GM23338 (cell line): ENCODE data around the gene PCBP3. TPM values are rescaled to one million over a fixed set of nuclear protein-coding genes. Genes with fewer than 3 reads are reported as not detected.

Source experiments
- ATAC-seq: fragments of 200-7000 bp; cut with Tn5 transposase; 3 replicates; pipeline ENCODE4 v1.9.1; 2020
- DNase-seq: peaks from one replicate; pipeline ENCODE4 v3.0.0-alpha.2; 2015; ENCODE audit warnings: low spot score
- H2AFZ ChIP-seq: fragments of 200-600 bp; sonication (generic); 2 replicates; pipeline ENCODE4 v1.8.0; 2016; ENCODE audit warnings: antibody characterized with exemption, mild to moderate bottlenecking, moderate library complexity
- H3F3A ChIP-seq: fragments of 200-600 bp; sonication (generic); replicated peaks from 2 replicates; pipeline ENCODE4 v1.8.0; 2017; ENCODE audit warnings: antibody characterized with exemption, mixed run types, low read depth
- H3K27ac ChIP-seq: fragments of 200-600 bp; sonication (generic); 2 replicates; pipeline ENCODE4 v1.6.1; 2016; ENCODE audit warnings: low read depth
- H3K27me3 ChIP-seq: fragments of 200-600 bp; sonication (generic); 2 replicates; pipeline ENCODE4 v1.8.0; 2016; ENCODE audit warnings: mild to moderate bottlenecking, mixed run types, moderate library complexity; ENCODE audit not compliant: insufficient read depth
- H3K36me3 ChIP-seq: fragments of 200-600 bp; sonication (generic); 2 replicates; pipeline ENCODE4 v1.8.0; 2016; ENCODE audit warnings: mild to moderate bottlenecking; ENCODE audit not compliant: insufficient read depth
- H3K4me1 ChIP-seq: fragments of 200-600 bp; sonication (generic); 2 replicates; pipeline ENCODE4 v1.8.0; 2016; ENCODE audit warnings: mild to moderate bottlenecking, moderate library complexity; ENCODE audit not compliant: insufficient read depth
- H3K4me2 ChIP-seq: fragments of 200-600 bp; sonication (generic); 2 replicates; pipeline ENCODE4 v1.7.1; 2017; ENCODE audit warnings: mixed run types
- H3K4me3 ChIP-seq: fragments of 200-600 bp; sonication (generic); 2 replicates; pipeline ENCODE4 v1.6.1; 2016; ENCODE audit warnings: mixed run types
- H3K79me2 ChIP-seq: fragments of 200-600 bp; sonication (generic); replicated peaks from 2 replicates; pipeline ENCODE4 v1.8.0; 2017; ENCODE audit warnings: mild to moderate bottlenecking; ENCODE audit not compliant: insufficient read depth
- H3K9me2 ChIP-seq: fragments of 200-600 bp; sonication (generic); 2 replicates; pipeline ENCODE4 v1.8.0; 2017; ENCODE audit not compliant: insufficient read depth
- H4K20me1 ChIP-seq: fragments of 200-600 bp; sonication (generic); replicated peaks from 2 replicates; pipeline ENCODE4 v1.8.0; 2017; ENCODE audit warnings: mild to moderate bottlenecking; ENCODE audit not compliant: insufficient read depth
- H3K27ac Mint-ChIP-seq: 2 replicates; pipeline ENCODE4 v1.8.0; 2020; ENCODE audit warnings: inconsistent platforms, mild to moderate bottlenecking, moderate library complexity, mixed read lengths
- H3K27me3 Mint-ChIP-seq: 3 replicates; pipeline ENCODE4 v1.8.0; 2022; ENCODE audit warnings: low read depth, mild to moderate bottlenecking, moderate library complexity, mixed read lengths, inconsistent platforms; ENCODE audit not compliant: insufficient read depth, poor library complexity
- H3K36me3 Mint-ChIP-seq: 3 replicates; pipeline ENCODE4 v1.8.0; 2021; ENCODE audit warnings: low read depth, mild to moderate bottlenecking, inconsistent platforms, moderate library complexity, mixed read lengths
- H3K4me1 Mint-ChIP-seq: 3 replicates; pipeline ENCODE4 v1.8.0; 2020; ENCODE audit warnings: mild to moderate bottlenecking, inconsistent platforms, mixed read lengths
- H3K4me3 Mint-ChIP-seq: 3 replicates; pipeline ENCODE4 v1.8.0; 2021; ENCODE audit warnings: moderate library complexity, mild to moderate bottlenecking, inconsistent platforms, mixed read lengths
- H3K9me3 Mint-ChIP-seq: 3 replicates; pipeline ENCODE4 v1.8.0; 2020; ENCODE audit warnings: moderate library complexity, mild to moderate bottlenecking, inconsistent platforms, mixed read lengths
- EZH2 ChIP-seq: fragments of 200-600 bp; sonication (generic); IDR thresholded peaks from one replicate; pipeline ENCODE4 v1.8.0; 2017; ENCODE audit warnings: antibody characterized with exemption, mild to moderate bottlenecking, low read depth; ENCODE audit not compliant: unreplicated experiment
- NANOG ChIP-seq: IDR thresholded peaks from 2 replicates; pipeline ENCODE4 v1.6.1; 2016; ENCODE audit warnings: antibody characterized with exemption, borderline replicate concordance
- STAT1 ChIP-seq: IDR thresholded peaks from one replicate; pipeline ENCODE4 v1.6.1; 2016; ENCODE audit warnings: antibody characterized with exemption; ENCODE audit not compliant: unreplicated experiment
- ZNF114 ChIP-seq: fragments of 250-450 bp; sonication (Bioruptor Pico); IDR thresholded peaks from 2 replicates; pipeline ENCODE4 v1.5.0; 2020; ENCODE audit warnings: mild to moderate bottlenecking, moderate library complexity
- ZNF331 ChIP-seq: fragments of 250-450 bp; sonication (Bioruptor Pico); IDR thresholded peaks from 2 replicates; pipeline ENCODE4 v1.5.0; 2020; ENCODE audit warnings: low read depth, mild to moderate bottlenecking, moderate library complexity
- polyA plus RNA-seq: library from polyadenylated mRNA; unstranded; fragments of >200 nt; fragmentation: Nextera tagmentation; extraction: Ambion mirVana; gene quantifications from 2 replicates; pipeline ENCODE4 v1.2.1, GENCODE V29; 2016
- total RNA-seq: library from RNA; depleted of rRNA; stranded (reverse); fragments of >200 nt; shearing (Covaris generic); gene quantifications from 2 replicates; pipeline ENCODE4 v1.2.3, GENCODE V29; 2014
- TF ChIP-seq, protein P1 (sequence below): fragments of 250-450 bp; sonication (Bioruptor Pico); IDR thresholded peaks from 2 replicates; pipeline ENCODE4 v1.5.0; 2020; ENCODE audit warnings: mild to moderate bottlenecking, moderate library complexity
- TF ChIP-seq, protein P2 (sequence below): IDR thresholded peaks from one replicate; pipeline ENCODE4 v1.6.1; 2018; ENCODE audit warnings: antibody characterized with exemption; ENCODE audit not compliant: unreplicated experiment

PCBP3 gene
- total and polyA plus RNA-seq, 2 experiments from 2014 or later = 7.1 to 9.1 TPM

DNA sequence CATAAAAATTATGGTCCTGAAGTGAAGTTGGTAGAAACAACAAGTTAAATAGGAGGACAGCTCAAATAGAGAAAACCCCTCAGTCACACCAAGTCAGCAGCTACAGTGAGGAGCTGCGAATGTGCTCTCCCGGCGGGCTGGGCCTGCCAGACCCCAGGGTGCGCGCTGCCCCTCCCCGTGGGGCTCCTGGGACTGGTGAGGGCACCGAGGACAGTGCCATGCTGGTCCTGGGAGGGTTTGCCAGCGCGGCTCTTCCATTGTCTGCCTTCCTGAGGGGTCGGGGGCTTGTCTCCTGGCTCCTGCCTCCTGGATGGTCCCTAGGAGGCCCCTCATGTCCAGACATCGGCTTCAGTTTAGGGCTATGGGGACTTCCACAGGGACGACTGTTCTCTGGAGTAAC lies 121.8 kb downstream of the PCBP3 start (continued):
- TF ChIP-seq, protein P1, sequence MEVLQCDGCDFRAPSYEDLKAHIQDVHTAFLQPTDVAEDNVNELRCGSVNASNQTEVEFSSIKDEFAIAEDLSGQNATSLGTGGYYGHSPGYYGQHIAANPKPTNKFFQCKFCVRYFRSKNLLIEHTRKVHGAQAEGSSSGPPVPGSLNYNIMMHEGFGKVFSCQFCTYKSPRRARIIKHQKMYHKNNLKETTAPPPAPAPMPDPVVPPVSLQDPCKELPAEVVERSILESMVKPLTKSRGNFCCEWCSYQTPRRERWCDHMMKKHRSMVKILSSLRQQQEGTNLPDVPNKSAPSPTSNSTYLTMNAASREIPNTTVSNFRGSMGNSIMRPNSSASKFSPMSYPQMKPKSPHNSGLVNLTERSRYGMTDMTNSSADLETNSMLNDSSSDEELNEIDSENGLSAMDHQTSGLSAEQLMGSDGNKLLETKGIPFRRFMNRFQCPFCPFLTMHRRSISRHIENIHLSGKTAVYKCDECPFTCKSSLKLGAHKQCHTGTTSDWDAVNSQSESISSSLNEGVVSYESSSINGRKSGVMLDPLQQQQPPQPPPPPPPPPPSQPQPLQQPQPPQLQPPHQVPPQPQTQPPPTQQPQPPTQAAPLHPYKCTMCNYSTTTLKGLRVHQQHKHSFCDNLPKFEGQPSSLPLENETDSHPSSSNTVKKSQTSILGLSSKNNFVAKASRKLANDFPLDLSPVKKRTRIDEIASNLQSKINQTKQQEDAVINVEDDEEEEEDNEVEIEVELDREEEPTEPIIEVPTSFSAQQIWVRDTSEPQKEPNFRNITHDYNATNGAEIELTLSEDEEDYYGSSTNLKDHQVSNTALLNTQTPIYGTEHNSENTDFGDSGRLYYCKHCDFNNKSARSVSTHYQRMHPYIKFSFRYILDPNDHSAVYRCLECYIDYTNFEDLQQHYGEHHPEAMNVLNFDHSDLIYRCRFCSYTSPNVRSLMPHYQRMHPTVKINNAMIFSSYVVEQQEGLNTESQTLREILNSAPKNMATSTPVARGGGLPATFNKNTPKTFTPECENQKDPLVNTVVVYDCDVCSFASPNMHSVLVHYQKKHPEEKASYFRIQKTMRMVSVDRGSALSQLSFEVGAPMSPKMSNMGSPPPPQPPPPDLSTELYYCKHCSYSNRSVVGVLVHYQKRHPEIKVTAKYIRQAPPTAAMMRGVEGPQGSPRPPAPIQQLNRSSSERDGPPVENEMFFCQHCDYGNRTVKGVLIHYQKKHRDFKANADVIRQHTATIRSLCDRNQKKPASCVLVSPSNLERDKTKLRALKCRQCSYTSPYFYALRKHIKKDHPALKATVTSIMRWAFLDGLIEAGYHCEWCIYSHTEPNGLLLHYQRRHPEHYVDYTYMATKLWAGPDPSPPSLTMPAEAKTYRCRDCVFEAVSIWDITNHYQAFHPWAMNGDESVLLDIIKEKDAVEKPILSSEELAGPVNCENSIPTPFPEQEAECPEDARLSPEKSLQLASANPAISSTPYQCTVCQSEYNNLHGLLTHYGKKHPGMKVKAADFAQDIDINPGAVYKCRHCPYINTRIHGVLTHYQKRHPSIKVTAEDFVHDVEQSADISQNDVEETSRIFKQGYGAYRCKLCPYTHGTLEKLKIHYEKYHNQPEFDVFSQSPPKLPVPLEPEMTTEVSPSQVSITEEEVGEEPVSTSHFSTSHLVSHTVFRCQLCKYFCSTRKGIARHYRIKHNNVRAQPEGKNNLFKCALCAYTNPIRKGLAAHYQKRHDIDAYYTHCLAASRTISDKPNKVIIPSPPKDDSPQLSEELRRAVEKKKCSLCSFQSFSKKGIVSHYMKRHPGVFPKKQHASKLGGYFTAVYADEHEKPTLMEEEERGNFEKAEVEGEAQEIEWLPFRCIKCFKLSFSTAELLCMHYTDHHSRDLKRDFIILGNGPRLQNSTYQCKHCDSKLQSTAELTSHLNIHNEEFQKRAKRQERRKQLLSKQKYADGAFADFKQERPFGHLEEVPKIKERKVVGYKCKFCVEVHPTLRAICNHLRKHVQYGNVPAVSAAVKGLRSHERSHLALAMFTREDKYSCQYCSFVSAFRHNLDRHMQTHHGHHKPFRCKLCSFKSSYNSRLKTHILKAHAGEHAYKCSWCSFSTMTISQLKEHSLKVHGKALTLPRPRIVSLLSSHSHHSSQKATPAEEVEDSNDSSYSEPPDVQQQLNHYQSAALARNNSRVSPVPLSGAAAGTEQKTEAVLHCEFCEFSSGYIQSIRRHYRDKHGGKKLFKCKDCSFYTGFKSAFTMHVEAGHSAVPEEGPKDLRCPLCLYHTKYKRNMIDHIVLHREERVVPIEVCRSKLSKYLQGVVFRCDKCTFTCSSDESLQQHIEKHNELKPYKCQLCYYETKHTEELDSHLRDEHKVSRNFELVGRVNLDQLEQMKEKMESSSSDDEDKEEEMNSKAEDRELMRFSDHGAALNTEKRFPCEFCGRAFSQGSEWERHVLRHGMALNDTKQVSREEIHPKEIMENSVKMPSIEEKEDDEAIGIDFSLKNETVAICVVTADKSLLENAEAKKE (CRISPR knock-in tag) = no peak
- TF ChIP-seq, protein P2, sequence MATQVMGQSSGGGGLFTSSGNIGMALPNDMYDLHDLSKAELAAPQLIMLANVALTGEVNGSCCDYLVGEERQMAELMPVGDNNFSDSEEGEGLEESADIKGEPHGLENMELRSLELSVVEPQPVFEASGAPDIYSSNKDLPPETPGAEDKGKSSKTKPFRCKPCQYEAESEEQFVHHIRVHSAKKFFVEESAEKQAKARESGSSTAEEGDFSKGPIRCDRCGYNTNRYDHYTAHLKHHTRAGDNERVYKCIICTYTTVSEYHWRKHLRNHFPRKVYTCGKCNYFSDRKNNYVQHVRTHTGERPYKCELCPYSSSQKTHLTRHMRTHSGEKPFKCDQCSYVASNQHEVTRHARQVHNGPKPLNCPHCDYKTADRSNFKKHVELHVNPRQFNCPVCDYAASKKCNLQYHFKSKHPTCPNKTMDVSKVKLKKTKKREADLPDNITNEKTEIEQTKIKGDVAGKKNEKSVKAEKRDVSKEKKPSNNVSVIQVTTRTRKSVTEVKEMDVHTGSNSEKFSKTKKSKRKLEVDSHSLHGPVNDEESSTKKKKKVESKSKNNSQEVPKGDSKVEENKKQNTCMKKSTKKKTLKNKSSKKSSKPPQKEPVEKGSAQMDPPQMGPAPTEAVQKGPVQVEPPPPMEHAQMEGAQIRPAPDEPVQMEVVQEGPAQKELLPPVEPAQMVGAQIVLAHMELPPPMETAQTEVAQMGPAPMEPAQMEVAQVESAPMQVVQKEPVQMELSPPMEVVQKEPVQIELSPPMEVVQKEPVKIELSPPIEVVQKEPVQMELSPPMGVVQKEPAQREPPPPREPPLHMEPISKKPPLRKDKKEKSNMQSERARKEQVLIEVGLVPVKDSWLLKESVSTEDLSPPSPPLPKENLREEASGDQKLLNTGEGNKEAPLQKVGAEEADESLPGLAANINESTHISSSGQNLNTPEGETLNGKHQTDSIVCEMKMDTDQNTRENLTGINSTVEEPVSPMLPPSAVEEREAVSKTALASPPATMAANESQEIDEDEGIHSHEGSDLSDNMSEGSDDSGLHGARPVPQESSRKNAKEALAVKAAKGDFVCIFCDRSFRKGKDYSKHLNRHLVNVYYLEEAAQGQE = no peak

DNA sequence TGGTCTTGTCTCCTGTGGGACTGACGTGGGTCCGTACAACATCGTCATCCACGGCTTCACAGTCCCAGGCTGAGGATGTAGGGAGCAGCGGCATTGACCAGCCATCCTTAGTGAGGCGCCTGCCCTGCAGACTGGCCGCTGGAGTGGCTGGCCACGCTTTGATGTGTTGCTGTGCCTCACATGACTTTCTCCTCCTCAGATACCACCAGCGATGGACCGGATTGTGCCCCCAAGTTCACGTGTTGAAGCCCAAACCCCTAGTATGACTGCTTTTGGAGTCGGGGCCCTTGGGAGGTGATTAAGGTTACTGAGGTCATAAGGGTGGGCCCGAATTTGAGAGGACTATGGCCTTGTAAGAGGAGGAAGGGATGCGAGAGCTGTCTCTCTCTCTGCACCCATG lies 122.5 kb downstream of the PCBP3 start:
- H3K27me3 ChIP-seq = no peaks in the 10 kb centered on the region
- H3K4me2 ChIP-seq = no peak overlapping the region
- H3K27ac ChIP-seq = no peak overlapping the region
- H3K27ac Mint-ChIP-seq = no peak overlapping the region
- H3K36me3 Mint-ChIP-seq = no peaks in the 10 kb centered on the region
- H3K9me3 Mint-ChIP-seq = no peaks in the 10 kb centered on the region
- H3F3A ChIP-seq = no peaks in the 10 kb centered on the region
- H3K4me3 ChIP-seq = no peak overlapping the region
- no peaks in the 10 kb centered on the region for H3K4me1 Mint-ChIP-seq
- peaks cover 2% of the 10 kb centered on the region for H3K27me3 Mint-ChIP-seq
- H3K4me3 Mint-ChIP-seq = no peak overlapping the region
- H3K36me3 ChIP-seq = no peaks in the 10 kb centered on the region
- TF ChIP-seq NANOG (no peak), ZNF114 (no peak), EZH2 (no peak), STAT1 (no peak), ZNF331 (no peak)
- TF ChIP-seq, protein P2 = no peak
- no peaks in the 10 kb centered on the region for H3K79me2 ChIP-seq
- no peak for ATAC-seq
- H4K20me1 ChIP-seq = no peaks in the 10 kb centered on the region
- H3K9me2 ChIP-seq = no peaks in the 10 kb centered on the region
- no peak overlapping the region for H2AFZ ChIP-seq
- no peak for DNase-seq
- H3K4me1 ChIP-seq = no peaks in the 10 kb centered on the region
